Activated CD4-positive, alpha-beta T cell treated with anti-CD3 and anti-CD28 coated beads, Interleukin-2, Interleukin-6, amounts not matched to agents 100 ng/mL and 50 ng/mL, durations not matched to agents 16 hours and 8 hours (primary cell): ENCODE data around the gene RPS18.

Experiments
- DNase-seq: peaks from one replicate; pipeline ENCODE4 v3.0.0-alpha.2; 2020

Gene RPS18

DNA sequence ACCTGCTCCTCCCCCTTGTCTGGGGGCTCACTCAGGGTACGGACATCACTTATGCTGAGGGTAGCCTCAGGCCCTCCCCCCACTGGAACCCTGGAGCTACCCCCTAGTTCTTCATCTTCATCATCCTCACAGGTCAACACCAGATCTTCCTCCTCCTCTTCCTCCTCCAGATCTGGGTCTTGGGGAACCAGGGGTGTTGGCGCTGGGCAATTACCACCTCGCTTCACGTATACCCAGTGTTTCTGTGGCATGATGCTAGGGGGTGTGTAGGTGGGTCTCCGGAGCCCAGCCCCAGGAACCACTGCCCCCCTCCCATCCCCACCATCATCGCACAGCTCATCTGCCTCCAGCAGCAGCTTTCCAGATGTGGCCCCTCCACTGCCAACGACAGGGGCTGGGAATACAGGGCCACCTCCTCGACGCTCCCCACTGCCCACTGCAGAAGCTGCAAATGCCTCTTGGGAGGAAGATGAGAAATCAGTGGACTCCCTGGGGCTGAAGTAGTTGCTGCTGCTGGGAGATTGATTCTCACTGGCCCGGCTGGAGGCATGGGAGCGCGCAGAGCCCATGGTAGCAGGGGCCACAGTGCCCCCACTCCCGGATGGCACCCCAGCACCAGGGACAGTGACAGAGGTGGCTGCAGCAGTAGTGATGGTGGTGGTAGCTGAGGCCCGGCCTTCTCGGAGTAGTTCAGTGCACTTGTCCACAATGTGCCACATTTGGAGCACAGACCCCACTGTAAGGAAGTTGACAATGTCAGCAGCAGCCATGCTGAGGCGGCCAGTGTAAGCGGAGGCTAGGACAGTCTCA is 44.1 kb downstream of the RPS18 start:
- no peak for DNase-seq

DNA sequence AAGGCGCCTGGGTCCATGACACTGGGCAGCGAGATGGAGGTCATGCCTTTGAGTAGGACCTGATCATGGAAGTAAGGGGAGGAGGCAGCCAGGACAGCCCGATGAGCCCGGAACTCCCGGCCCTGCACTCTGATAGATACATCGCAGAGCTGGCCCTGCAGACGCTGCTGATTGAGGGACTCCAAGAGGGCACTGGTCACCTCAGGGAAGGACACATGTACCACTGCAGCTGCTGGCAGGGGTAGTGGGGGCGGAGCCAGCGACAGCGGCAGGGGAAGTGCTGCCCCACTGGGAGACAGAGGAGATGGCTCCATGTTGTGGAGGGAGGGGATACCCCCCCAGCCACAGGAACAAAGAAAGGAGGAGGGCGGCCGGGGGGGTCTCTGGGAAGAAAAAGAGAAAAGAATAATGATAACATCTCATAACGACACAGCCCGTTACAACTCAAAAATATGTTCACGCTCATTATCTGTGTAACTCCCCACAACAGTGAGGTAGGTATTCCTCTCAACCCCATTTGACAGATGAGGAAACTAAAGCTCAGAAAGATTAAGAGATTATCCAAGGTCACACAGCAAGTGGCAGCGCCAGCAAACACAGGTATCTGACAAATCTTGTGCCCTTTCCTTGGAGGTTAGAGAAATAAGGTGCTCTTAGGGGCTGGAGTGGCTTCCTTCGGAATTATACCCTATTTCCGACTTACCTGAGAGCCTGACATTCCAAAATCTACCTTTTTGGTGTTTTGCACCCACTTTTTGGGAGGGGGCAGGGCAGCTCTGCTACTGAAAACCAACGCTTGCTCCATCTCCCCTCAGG is 44.9 kb downstream of the RPS18 start:
- DNase-seq, result no peak

DNA sequence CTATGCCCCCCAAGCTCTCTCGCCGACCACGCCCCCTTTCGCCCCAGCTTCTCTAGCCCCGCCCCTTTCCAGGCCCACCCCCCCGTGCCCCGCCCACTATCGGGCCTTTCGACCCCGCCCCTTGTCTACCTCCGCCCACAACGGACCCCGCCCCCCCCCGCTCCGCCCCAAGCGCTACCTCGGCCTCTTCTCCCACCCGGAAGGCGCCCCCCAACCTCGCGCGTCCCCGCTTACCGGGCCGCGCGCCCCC is 45.5 kb downstream of the RPS18 start:
- no peak for DNase-seq

DNA sequence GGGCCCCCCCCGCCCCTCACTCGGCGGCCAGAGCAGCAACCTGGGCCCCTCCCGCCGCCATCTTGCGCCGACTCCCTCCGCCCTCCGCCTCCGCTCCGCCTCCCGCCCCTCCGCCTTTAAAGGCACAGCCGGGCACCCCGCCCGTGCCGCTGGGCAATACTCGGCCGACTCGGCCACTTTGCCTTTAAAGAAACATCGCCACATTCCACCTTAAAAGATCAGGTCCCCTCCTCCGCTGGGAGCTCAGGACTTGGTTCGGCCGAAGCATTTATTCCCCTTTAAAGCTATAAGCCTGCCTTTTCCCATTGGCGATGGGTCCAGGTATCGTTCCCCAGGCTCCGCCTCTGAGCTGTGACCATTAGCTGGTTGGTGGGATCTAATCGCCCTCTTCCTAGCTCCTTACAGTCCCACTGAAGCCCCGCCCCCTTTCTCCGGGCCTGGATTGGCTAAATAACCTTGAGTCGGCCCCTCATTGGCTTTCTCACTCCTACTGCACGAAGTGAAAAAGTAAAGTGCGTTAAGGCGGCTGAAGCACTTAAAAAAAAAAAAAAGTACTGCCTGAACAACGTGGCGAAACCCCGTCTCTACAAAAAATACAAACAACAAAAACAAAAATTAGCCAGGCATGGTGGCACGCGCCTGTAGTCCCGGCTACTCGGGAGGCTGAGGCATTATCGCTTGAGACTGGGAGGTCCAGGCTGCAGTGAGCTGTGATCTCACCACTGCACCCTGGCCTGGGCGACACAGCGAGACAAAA is 46.0 kb downstream of the RPS18 start, which contains the start of gene ZBTB22:
ZBTB22 (minus strand) TSS at position 76 of the 757 bp plus-strand sequence. CDS start 828 bp downstream, outside the sequence.
- peak; percentile 97 for DNase-seq

DNA sequence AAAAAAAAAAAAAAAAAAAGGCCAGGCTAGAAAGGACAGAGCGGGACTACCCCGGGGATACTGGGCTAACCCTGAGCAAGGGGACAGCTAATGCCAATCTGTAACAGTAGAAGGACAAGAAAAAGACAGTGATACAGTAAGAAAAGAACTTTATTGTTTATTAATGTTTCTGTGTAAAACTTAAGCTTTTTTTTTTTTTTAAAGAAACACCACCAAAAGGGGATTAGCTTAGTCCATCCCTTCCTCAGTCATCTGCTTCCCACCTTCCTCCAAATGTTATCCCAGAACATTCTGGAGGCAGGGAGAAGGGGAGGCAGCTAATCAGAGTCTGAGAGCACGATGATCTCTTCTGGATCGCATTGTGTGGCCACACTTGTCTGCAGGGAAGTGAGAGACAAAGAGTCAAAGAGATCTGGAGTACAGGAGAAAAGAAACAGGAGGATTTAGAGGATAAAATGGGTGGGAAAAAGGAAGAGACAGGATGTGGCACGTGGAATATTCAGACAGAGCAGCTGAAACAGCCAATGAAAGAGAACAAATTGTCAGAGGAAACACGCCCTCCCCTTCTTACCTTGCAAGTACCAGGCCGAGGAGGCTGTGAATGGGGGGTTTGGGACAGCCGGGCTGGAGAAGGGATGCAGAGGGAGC is 46.7 kb downstream of the RPS18 start:
- DNase-seq, result no peak

DNA sequence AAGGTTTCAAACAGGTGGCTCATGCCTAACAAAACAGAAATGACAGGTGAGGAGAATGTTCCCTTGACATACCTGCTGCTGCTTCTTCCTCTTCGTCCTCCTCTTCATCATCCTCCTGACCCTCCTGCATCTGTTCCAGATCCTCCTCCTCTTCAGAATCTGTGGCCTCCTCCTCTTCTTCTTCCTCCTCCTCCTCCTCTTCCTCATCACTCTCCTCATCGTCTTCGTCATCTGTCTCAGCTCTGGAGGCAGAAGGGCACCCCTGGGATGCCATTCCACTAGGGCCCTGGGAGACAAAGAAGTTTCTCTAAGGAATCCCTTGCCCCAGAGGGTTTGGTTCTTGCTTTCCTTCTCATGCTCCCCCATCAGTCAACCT is 48.1 kb downstream of the RPS18 start:
- DNase-seq, result no peak

DNA sequence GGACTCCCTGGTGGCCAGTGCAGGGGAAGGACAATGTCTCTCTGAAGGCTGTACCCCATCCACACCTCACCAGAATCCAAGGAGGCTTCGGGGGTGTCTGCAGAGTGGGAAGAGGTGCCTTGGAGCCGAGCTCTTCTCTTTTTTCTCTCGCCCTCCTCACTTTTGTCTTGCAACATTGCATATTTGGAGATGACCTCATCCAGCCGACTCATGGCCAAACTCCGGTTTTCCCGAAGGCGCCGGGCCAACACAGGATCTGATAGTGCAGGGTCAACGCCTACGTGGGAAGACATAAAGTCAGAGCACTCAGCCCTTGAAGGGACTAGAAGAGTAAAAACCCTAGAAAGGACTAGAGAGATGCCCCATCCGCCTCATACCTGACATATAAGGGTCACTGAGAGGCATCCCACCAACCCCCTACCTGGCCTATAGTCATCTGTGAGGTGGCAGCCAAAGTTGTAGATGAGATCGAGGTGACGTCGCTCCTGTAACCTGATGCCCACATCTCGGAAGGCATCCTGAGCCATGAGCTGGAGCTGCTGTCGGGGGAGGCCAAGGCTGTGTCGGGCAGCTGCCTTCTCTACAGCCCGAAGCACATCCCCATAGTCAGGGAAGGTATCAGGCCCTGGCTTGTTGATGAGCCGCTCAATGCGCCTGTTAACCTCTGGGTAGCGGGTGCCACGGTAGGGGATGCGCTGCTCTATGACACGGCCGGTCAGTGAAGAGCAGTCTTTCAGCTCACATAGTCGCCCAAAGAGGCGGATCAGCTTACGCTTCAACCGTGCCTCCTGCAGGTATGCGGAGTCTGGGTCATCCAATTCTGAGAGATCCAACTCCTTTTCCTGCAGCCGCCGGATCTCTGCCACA is 48.7 kb downstream of the RPS18 start:
- no peak for DNase-seq

DNA sequence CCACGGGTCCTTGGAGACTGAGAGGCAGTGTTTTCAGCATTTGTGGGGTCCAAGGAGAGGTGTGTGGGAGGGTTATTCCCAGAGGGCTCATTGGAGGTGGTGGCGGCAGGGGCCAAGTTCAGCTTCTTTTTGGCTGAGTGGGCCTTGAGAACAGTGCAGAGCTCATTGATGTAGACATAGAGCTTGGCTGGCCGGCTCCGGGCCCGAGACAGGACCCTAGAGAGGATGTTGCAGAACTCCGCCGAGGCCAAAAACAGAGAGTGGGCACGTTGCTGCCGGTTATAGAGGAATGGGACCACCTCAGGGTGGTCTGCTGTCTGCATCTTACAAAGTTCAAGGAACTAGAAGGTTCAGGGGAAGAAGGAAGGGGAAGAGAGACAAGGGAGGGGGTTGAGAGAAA is 49.4 kb downstream of the RPS18 start:
- DNase-seq, result no peak

DNA sequence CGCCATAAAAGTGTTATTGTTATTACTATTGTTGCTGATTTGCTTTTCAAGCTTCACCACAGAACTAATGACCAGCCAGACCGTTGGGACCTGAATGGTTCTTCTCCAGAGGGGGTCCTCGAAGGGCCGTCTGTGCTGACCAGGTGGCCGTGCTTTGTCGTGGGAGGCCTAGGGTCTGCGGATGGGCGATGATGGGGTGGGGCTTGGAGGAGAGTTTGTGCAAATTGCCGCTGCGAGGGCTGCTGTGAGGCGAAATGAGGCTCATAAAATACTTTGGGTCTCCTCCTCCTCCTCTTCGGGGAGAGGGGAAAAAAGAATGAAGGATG is 51.7 kb downstream of the RPS18 start:
- DNase-seq, result no peak

DNA sequence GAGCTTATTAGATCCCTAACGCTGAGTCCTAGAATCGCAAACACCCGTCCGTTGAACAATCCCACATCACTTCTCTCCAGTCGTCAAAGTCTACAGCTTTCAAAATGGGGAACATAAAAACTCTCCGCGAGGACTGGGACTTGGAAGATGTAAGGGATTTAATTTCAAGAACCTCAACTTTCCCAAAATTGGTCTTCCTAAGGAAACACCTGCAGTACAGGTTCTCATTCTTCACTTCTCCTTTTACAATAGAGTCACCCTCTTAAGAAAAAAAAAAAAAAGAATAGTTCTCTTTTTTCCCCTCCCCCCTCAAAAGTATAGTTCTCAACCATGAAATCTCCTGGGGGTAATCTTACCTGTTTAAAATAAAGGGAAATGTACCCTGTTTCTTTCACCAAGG is 52.2 kb downstream of the RPS18 start:
- no peak for DNase-seq
